ENCODE data around the gene AKIP1. TPM values are rescaled to one million over a fixed set of nuclear protein-coding genes. Genes with fewer than 3 reads are reported as not detected.

AKIP1 gene
- total and polyA plus RNA-seq, 9 of the 15 experiments (the other 6 are each of a cell fraction or from before 2014, with no cell fraction given): 9.0 to 52.6 (median 36.2) TPM

GRCh38 chr11:8886322-8886721, 24.7 kb upstream of the AKIP1 start:
- no peaks in the 10 kb centered on the region for H3K9me3 ChIP-seq (replicated peaks; ENCODE audit: control insufficient read depth, insufficient read depth, low read depth, low read length)
- no peaks in the 10 kb centered on the region for H3K4me1 ChIP-seq (replicated peaks in 1 of 2; ENCODE audit: control insufficient read depth in 2 of 2, insufficient read depth in 2 of 2, low read length in 2 of 2)
- H3K36me3 ChIP-seq (ENCODE audit: control insufficient read depth, insufficient read depth, low read length): no peaks in the 10 kb centered on the region
- DNase-seq (ENCODE audit: extremely low read depth in 1 of 4, low spot score in 3 of 4): no peak
- H3K79me2 ChIP-seq (ENCODE audit: control insufficient read depth, insufficient read depth, low read length): no peaks in the 10 kb centered on the region
- ChIA-PET CTCF (ENCODE audit: low intra/inter-chr PET ratio) (no interaction called here), POLR2A (no interaction called here)
- H3K27me3 ChIP-seq (ENCODE audit: control insufficient read depth in 2 of 2, insufficient read depth in 2 of 2, low read length in 2 of 2): peaks cover 4 to 5% of the 10 kb centered on the region in 2 experiments; a peak in 4 of 5 replicates
- H4K20me1 ChIP-seq (replicated peaks; ENCODE audit: control insufficient read depth, insufficient read depth, low read length): no peaks in the 10 kb centered on the region
- no peak for TF ChIP-seq FUS (optimal IDR thresholded peaks at IDR 0.05; ENCODE audit: low read depth, low read length)
- no peak for TF ChIP-seq KAT2B (IDR thresholded peaks at IDR 0.05; ENCODE audit: low read depth, low read length)
- no peak for TF ChIP-seq NEUROD1 (IDR thresholded peaks at IDR 0.05; ENCODE audit: borderline replicate concordance, low read depth, low read length, partially characterized antibody)
- TF ChIP-seq RAD21 (CRISPR knock-in tag; conservative IDR thresholded peaks at IDR 0.05 in 1 of 2, IDR thresholded peaks at IDR 0.05 in 1 of 2): no peak
- TF ChIP-seq ZC3H8 (IDR thresholded peaks at IDR 0.05): no peak
- no peak for TF ChIP-seq SRSF1 (IDR thresholded peaks at IDR 0.05; ENCODE audit: low read depth, low read length)
- no peak for TF ChIP-seq HLTF (IDR thresholded peaks at IDR 0.05)
- no peak for TF ChIP-seq RBM22 (IDR thresholded peaks at IDR 0.05; ENCODE audit: low read depth, low read length, poor library complexity, severe bottlenecking)
- no peak for TF ChIP-seq TBL1XR1 (IDR thresholded peaks at IDR 0.05; ENCODE audit: low read length in 2 of 2)
- TF ChIP-seq CREB1 (IDR thresholded peaks at IDR 0.05): no peak
- no peak for TF ChIP-seq CREB1 (CRISPR knock-in tag; IDR thresholded peaks at IDR 0.05)
- no peak for ATAC-seq
- H3K4me2 ChIP-seq (ENCODE audit: insufficient read depth, low read length): no peak overlapping the region
- H3K27ac ChIP-seq (ENCODE audit: extremely low read depth, low read depth, low read length): no peak overlapping the region
- no TSS peak for BruUV-seq (replicated peaks)
- no peak overlapping the region for H3K4me3 ChIP-seq
- in situ Hi-C loops (cut with MboI): no loop called here
- WGBS (ENCODE audit: insufficient coverage, low coverage, missing lambda C conversion rate): 0% methylated on average over 2 of the region's 2 CpGs
- H3K9me1 ChIP-seq (ENCODE audit: control insufficient read depth, insufficient read depth, low read length): no peaks in the 10 kb centered on the region
- FAIRE-seq: no peak
- no peak overlapping the region for H2AFZ ChIP-seq (ENCODE audit: low read depth, low read length)
- no peak overlapping the region for H3K9ac ChIP-seq (ENCODE audit: insufficient read depth in 1 of 2, low read depth in 2 of 2, low read length in 2 of 2)
- intact Hi-C loops (cut with micrococcal nuclease): no loop called here
